HG02759 (cell line): ENCODE measurements around the gene PRKG1.

Source experiments
- ATAC-seq: cut with Tn5 transposase; IDR thresholded peaks from one replicate; pipeline ENCODE4 v1.9.1; 2021; ENCODE audit warnings: mild to moderate bottlenecking, moderate library complexity; ENCODE audit not compliant: unreplicated experiment

PRKG1 gene

DNA sequence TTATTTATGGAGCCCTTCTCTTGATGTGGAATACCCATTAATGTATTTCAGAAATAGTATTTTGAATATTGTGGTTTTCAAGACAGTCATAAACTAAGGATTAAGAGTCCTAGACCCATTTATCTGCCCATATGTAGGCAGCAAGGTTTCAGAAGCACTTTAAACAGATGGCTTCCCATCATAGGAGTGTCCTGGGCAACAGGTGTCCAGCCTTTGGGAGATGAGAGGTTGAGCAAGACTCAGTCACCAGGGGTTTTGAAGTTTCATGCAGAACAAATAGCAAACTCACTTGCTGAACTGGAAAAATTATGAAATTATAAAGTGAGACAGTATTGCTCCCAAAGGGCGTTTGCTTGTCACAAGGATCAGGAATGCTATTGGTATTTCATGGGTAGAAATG lies 818.0 kb downstream of the PRKG1 start:
- ATAC-seq: no peak

DNA sequence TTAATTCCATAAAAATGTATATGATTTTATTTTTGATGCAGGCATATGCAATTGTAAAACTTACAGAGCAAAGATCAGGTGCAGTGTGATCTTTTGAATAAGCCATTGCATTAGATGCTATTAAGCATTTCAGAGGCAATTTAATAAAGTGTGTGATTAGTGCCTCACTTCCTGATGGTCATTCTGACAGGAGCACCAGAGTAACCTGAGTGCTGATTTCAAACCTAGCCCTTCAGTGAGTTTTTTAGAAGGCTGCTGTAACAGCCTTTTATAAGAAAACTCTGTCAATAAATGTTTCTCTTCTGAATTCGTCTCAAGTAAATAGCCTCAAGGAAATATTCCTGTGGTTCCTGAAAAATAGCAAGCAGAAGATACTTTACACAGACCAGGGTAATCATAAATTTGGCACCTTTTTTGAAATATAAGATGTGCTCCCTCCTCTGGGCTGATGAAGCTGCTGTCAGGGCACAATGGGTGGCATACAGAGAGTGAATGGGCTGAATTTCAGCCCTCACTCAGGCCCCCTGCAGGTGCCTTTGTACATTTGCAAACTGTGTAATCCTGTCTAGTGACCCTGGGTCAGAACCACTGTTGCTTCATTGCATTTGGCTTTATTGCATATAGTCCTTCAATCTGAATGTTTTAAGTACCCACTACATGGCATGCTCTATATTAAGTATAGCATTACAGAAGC lies 818.8 kb downstream of the PRKG1 start:
- peak; percentile 94 for ATAC-seq

DNA sequence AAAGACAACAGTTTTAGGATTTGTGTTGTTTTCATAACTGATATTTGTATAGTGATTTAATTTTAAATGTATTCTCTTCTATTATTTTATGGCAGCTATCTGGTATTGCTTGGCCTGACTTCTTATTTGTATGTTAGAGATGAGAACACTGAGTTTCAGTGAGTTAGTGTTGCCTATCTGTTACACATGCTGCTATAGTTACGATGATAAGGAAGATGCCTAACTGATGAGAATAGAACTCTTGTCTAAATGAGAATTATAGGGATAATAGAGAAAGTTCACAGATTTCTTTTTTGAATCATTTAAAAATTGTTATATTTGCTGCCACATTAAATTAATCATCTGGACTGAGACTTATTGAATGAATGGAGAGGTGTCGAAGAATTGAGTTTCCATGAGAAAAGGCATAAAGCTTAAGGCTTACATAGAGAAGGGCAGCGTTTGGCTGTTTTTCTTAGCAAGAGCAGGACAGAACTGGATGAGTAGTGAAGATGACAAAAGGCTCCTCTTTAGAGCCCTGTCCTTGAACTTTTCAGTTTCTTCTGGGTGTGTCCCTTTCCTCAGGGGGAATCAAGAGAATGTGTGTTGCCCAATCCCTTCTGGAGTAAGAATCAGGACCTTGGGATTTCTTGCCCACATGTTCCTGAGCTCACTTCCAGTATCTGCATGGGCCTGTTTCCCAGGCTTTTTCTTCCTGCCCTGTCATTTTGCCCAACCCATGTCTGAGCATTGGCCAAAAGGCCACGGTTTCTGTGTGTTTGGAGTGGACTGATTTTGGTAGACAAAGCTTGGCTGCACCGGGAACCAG lies 820.7 kb downstream of the PRKG1 start:
- no peak for ATAC-seq

DNA sequence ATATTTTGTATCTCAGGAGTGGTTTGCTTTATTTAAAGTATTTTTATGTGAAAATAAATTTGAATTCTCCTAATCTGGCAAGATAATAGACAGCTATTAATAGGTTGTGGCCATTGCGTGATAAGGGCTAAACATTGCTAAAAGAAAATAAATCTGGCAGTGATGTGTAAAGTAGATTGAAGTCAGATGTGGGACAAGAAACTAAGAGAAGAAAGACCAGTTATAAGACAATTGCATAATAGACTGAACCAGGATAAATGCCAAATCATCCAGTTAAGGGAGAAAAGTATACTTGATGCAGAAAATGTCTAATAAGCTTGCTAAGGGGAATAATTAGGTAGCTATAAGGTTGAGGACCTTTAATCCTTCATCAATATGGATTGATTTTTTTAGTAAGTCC lies 822.6 kb downstream of the PRKG1 start:
- no peak for ATAC-seq

DNA sequence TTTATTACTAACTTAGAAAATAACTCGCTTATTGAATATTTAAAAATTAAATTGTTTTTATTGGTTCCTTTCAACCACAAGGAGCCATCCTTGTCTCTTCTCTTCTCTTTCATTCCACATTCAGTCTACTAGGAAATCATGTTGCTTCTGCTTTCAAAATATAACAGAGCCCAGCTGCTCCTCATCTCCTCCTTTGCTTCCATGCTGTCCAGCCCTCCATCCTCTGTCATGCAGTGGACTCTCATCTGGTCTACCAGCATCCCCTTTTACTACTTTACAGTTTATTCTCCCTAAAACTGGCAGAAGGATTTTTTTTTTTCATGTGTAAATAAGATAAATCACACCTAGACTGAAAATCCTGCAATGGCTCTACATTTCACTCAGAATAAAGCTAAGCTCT lies 823.3 kb downstream of the PRKG1 start:
- no peak for ATAC-seq

DNA sequence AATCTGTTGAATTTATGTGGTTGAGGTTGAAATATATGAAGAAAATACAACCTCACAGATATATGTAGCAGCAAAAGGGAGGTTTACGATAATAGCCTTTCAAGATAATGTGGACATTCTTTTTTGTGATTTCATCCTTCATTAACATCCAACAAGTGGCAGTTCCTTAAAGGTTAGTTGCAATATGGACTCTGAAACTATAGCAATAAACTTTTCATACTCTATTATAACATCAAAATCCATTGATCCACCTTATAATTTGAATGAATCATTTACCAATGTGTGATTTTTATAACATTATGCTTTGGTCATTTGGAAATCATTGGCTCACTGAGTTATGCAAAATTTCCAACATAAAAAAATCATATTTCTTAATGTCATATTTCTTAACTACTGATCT lies 825.9 kb downstream of the PRKG1 start:
- ATAC-seq: no peak

DNA sequence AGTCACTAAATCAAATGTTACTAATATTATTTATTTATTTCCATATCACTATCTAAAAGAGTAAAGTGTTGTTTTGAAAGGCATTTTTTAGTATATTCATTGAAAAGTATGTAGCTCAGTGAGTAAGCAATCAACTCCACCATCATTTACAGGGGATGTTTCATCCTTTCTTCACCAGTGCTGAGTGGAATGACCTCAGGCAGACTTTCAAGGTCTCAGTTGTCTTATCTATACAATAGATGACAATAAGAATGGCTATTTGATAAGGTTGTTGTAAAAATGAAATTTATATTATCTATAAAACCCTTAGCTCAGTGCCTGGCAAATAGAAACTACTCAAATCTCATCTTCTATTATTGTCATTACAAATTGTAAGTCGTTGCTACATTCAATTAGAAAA lies 829.4 kb downstream of the PRKG1 start:
- ATAC-seq: no peak

DNA sequence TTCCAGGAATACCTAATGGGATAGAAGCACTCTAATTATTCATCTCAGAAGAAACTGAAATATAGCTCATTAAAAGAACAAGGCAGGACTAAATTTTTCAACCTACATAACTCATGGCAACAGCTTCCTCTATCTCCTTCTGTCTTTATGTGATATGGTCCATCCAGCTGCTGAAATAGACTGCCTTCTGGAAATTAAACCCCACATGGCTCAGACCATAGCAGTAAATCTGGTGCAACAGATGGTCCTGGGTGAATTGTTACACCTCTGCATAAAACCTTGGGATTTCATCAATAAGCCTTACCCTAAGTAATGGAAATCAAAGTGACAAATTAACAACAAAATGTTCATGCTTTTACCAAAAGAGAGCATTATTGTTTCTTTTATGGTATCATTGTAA lies 830.7 kb downstream of the PRKG1 start:
- ATAC-seq: no peak

DNA sequence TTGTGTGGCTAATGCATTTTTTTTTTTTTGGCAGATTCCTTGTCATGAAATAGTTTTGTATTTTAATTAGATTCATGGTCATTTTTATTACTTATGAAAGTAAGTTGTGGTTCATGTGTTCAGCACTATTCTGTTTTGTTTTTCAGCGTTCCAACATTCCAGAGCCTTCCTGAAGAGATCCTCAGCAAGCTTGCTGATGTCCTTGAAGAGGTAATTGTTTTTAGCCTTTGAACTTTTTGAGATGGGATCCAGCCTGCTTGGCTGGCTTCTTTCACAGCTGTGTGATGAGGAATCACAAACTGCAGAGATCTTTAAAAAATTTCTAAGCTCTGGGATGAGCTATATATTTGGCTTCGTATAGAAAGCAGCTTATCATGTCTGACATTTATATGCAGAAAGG lies 833.1 kb downstream of the PRKG1 start:
- ATAC-seq: no peak

DNA sequence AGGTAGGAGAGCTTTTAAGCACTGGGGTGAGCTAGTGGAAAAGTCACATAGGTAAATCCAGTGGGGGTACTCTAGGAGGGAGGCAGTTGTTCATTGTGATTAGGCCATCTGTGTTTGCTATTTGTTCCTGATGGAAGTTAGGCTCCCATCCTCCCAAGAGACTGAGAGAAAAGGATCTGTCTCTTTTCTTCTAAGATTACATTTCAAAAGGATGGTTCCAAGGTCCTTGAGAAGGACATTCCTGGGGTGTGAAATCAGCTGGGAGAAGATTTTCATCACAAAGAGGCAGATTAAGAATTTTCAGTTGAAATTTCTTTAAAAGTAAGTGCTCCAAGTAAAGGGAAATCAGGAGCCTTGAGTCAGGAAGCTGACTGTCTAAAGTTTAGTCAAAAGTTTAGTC lies 835.9 kb downstream of the PRKG1 start:
- no peak for ATAC-seq

DNA sequence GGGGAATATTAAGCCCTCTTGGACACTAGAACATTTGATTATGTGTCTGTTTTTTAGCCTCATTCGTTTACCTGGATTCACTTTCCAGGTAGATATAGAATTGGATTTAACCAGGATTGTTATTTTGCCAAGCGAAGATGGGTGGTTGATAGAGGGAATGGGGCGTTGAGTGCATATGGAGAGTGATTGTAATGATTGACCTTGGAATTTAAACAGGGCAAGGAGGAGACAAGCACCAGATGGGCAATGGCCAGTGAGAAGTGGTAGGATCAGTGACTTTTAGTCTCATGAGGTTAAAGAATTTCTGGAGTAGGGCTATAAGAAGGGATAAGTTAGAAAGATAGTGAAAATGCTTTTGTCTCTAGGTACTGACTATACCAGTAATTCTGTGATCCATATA lies 836.3 kb downstream of the PRKG1 start:
- ATAC-seq: no peak

DNA sequence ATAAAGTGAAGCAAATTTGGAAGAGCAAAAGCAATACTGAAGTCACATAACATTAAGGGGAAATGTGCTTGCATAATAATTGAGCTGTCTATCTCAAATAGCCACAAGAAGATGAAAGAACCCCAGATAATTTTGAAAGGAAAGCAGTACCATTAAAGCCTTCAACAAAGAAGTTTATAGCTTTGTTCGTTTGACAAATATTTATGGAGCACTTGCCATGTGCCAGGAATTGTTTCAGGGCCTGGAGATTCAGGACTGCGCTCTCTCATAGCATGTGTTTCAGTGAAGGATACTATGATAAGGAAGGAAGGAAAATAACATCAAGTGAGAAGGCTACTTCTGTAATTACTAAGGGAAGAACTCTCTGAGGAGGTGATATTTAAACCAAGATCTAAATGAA lies 837.4 kb downstream of the PRKG1 start:
- no peak for ATAC-seq

DNA sequence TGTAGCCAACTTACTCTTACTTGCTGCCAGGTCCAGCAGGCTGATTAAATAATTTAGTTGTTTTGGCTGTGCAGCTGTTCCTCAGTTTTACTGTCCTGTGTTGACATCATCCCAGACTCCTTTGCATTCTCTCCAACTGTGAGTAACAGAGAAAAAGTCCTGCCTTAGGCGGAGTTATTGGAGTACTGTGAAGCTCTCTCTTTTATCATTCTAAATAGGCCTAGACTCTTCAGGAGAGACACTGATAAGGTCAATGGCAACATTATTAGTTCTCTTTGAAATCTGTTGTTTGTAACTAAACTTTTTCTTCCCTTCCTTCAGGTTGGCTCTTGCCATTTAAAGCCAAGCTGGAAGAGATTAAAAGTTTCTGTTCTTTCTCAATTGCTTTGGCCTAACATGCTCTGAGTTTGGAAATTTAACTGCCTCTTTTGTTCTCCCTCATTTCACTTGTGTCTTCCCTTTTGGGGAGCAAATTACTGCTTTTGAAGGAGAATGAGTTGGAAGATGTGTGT lies 840.8 kb downstream of the PRKG1 start:
- no peak for ATAC-seq

DNA sequence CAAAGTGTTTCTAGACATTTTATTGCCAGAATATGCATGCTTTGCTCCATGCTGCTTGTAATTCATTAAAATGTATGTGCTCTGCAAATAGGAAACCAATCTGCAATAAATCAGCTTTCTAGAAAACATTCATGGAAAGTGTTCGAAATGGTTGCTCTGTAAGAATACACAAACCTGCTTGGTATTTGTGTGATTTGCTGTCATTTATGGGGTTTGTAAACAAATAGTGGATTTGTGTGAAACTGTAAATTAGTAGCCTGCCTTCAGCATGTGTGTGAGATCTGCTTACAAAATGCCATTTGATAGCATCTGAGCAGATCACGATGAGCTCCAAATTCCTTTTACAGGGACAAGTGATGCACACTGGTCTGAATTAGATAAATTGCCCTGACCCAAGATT lies 844.2 kb downstream of the PRKG1 start:
- ATAC-seq: no peak

DNA sequence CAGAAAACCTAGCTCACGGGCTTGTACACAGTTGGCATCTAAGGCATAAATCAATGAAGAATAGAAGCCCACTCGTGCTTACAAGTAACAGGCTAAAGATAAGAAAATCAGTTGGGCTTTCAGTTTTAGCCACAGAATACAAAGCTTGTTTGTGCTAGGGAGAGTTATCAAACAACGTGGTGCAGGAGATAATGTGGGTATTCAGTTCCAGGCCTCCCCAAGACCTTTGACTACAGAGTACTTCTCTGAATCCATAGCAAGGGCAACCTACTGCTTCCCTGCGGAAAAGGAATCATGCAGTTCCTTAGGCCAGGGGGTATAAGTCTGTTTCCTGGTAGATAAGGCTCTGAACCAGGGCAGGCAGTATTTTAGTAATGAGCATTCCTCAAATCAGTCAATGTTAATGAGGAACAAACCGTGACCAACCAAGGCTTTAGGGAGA lies 844.6 kb downstream of the PRKG1 start:
- peak; percentile 54 for ATAC-seq

DNA sequence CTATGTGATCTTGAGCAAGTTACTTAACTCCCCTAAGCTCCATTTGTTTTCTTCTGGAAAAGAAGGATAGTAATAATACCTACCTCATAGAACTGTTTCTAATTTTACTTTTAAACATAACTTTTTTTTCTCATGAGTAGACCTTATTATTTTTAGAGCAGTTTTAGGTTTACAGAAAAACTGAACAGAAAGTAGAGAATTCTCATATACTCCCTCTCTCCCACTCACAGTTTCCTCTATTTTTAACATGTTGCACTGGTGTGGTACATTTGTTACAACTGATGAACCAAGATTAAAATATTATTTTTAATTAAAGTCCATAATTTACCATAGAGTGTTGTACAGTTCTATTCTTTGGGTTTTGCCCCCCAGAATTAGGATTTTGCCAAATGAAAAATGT lies 846.4 kb downstream of the PRKG1 start:
- ATAC-seq: no peak

DNA sequence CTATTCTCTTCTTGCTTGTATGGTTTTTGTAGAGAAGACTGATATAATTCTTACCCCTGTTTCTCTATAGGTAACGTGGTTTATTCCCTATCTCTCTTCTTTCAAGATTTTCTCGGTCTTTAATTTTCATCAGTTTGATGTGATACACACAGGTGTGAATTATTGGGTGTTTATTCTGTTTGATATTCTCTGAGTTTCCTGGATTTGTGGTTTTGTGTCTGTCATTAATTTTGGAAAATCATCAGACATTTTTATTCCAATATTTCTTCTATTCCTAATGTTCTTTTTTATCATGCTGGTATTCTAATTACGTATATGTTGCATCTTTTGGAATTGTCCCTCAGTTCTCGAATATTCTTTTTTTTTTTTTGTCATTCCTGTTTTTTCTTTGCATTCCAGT lies 850.1 kb downstream of the PRKG1 start:
- ATAC-seq: no peak

DNA sequence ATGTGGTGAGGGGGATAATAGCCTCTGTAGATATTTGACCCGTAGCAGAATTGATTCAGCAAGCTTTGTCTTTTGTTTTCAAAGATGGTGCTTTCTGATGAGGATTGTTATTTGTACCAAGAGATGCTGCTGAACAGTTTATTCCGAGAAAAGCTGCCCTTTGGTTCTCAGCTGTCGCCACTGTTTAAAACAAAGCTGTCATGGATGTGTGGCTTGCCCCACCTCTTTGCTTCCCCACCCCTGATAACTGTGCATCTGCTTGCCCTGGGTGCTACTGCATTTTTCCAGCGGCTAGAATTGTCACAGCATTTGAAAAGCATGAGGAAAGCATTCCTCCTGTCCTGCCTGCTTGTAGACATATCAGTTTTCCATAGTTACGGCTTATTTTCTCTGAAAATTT lies 852.0 kb downstream of the PRKG1 start:
- ATAC-seq: no peak

DNA sequence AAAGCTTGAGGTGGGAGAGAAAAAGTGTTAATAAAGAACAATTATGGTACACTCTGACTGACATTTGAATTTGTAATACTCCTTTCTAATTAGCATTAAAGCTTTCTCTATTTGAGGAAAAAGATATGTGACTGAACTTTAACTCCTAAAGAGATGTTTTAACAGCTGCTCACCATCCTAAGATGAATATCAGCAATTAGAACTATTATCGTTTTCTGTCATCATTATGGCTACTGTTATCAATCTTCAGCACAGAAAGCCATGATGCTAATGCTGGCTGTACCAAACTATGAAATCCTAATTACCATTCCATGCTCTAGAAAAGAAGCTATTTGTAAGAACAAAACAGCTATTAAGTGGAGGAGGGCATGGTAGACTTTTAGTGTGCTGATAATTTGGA lies 853.9 kb downstream of the PRKG1 start:
- ATAC-seq: no peak

DNA sequence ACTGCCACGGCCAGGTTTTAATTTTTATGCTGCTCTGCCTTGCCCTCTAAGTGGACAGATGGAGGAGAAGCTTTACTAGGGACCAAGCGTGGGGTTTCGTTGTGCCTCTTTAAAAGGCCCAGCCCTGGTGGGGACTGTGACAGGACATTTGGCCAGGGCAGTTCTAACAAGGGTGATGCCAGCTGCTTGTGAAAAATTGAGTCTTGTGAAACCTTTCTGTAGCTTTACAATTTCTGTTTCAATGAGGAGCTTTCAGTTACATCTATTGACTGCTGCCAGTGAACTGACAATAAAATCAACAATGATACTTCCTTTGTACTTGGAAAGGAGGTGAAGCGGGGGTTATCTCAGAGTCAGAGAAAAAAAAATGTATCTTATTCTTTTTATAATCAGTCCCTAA lies 858.2 kb downstream of the PRKG1 start:
- no peak for ATAC-seq

DNA sequence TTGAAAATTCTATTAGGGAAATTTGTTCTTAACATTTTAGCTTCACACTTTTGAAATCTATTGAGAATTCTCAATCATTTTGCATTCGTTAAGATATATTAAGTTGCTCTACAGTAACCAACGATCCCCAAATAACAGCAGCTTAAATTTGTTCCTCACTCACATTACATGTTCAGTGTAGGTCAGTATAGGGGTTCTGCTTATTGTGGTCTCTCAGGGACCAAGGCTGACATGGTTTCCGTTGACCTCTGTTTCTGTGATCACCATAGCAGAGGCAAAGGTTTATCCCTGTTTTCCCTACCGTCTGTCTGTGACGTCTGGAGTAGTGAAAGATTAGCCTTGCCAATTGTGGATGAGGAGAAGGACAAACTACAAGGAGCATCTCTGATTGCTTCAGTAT lies 860.1 kb downstream of the PRKG1 start:
- no peak for ATAC-seq

DNA sequence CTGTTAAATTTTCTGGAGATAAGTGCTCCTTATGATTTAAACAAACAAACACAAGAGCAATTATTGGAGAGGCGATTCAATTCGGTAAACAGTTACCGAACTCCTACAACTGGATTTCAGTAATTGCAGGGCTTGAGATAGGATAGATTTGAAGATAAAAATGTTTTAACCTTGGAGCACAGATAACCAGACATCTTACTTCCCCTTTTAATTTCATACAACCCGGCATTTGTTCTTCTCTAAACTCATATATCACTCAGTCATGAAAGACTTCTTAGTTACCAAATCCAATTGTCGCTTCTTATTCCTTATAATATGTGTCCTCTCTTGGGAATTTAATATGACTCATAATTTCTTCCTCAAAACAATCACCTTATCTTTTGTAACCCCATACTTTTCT lies 861.1 kb downstream of the PRKG1 start:
- no peak for ATAC-seq
